Glutamatergic neuron (in vitro differentiated cells): ENCODE data around the gene RAPGEF1. TPM values are rescaled to one million over a fixed set of nuclear protein-coding genes. Genes with fewer than 3 reads are reported as not detected.

Experiments
- DNase-seq: peaks from one replicate; pipeline ENCODE4 v3.0.0; 2022
- H3K27ac Mint-ChIP-seq: one replicate; pipeline ENCODE4 v1.8.0; 2020; ENCODE audit warnings: mild to moderate bottlenecking, mixed read lengths, inconsistent platforms; ENCODE audit not compliant: unreplicated experiment
- H3K27me3 Mint-ChIP-seq: one replicate; pipeline ENCODE4 v1.8.0; 2020; ENCODE audit warnings: mild to moderate bottlenecking, moderate library complexity, mixed read lengths, inconsistent platforms; ENCODE audit not compliant: unreplicated experiment
- H3K36me3 Mint-ChIP-seq: one replicate; pipeline ENCODE4 v1.8.0; 2020; ENCODE audit warnings: mild to moderate bottlenecking, mixed read lengths, inconsistent platforms; ENCODE audit not compliant: unreplicated experiment
- H3K4me1 Mint-ChIP-seq: one replicate; pipeline ENCODE4 v1.8.0; 2020; ENCODE audit warnings: mild to moderate bottlenecking, low read depth, mixed read lengths, inconsistent platforms; ENCODE audit not compliant: unreplicated experiment
- H3K4me3 Mint-ChIP-seq: one replicate; pipeline ENCODE4 v1.8.0; 2020; ENCODE audit warnings: mild to moderate bottlenecking, mixed read lengths, inconsistent platforms; ENCODE audit not compliant: unreplicated experiment
- H3K9me3 Mint-ChIP-seq: one replicate; pipeline ENCODE4 v1.8.0; 2020; ENCODE audit warnings: mild to moderate bottlenecking, moderate library complexity, mixed read lengths, inconsistent platforms; ENCODE audit not compliant: unreplicated experiment
- total RNA-seq: library from RNA; stranded (reverse); fragmentation: NEBNext Ultra II Directional; extraction: Animal tissue kit (Norgen Biotek cat#: 25700); gene quantifications from one replicate; pipeline ENCODE4 v1.2.1, GENCODE V29; 2021; ENCODE audit not compliant: unreplicated experiment
- TF ChIP-seq, protein P1 (sequence below): fragments of 200-600 bp; sonication (generic); IDR thresholded peaks from one replicate; pipeline ENCODE4 v1.5.0; 2021; ENCODE audit not compliant: partially characterized antibody, unreplicated experiment

RAPGEF1 gene
- total RNA-seq, 1 donor from 2014 or later = 319 TPM

DNA sequence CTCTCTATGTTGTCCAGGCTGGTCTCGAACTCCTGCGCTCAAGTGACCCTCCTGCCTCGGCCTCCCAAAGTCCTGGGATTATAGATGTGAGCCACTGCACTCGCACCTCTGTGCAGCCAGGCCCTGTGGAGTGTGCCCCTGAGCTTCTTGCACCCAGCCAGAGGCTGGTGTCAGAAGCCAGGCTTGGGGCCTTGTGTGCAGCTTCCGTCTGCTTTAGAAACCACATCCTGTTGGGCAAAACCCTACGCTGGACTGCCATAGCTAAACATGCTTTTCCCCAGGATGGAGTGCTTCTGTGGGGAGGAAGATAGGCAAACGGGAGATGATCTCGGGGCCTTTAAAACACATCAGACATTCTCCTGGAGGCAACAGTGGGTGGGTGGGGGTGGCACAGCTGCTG lies 154.5 kb downstream of the RAPGEF1 start:
- DNase-seq = no peak
- Mint-ChIP-seq H3K36me3 (no peaks in the 10 kb centered on the region), H3K4me3 (no peak overlapping the region), H3K4me1 (peaks cover 1% of the 10 kb centered on the region), H3K9me3 (peaks cover 19% of the 10 kb centered on the region), H3K27me3 (peaks cover 16% of the 10 kb centered on the region), H3K27ac (no peak overlapping the region)
- TF ChIP-seq, protein P1, sequence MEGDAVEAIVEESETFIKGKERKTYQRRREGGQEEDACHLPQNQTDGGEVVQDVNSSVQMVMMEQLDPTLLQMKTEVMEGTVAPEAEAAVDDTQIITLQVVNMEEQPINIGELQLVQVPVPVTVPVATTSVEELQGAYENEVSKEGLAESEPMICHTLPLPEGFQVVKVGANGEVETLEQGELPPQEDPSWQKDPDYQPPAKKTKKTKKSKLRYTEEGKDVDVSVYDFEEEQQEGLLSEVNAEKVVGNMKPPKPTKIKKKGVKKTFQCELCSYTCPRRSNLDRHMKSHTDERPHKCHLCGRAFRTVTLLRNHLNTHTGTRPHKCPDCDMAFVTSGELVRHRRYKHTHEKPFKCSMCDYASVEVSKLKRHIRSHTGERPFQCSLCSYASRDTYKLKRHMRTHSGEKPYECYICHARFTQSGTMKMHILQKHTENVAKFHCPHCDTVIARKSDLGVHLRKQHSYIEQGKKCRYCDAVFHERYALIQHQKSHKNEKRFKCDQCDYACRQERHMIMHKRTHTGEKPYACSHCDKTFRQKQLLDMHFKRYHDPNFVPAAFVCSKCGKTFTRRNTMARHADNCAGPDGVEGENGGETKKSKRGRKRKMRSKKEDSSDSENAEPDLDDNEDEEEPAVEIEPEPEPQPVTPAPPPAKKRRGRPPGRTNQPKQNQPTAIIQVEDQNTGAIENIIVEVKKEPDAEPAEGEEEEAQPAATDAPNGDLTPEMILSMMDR = no peak

DNA sequence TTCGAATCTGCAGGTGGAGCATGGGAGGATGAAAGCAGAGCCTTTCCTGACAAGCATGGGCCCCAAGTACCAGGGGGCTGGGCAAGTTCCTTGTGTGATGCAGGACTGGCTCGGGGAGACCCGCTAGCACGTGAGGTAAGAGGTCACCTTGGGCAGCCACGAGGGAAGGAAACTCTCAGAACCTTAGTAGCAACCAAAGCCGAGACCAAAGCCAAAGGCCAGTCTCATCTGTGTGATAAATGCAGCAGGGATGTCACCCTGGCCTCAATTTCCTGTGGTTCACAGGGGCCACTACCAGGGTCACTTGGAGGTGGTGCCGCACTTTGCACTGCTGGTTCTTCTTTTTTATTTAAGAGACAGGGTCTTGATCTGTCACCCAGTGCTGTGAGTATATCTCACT lies 155.0 kb downstream of the RAPGEF1 start:
- peaks cover 1% of the 10 kb centered on the region for H3K4me1 Mint-ChIP-seq
- peaks cover 16% of the 10 kb centered on the region for H3K27me3 Mint-ChIP-seq
- TF ChIP-seq, protein P1 = no peak
- H3K9me3 Mint-ChIP-seq = peaks cover 19% of the 10 kb centered on the region
- H3K4me3 Mint-ChIP-seq = no peak overlapping the region
- no peaks in the 10 kb centered on the region for H3K36me3 Mint-ChIP-seq
- no peak overlapping the region for H3K27ac Mint-ChIP-seq
- DNase-seq = no peak

DNA sequence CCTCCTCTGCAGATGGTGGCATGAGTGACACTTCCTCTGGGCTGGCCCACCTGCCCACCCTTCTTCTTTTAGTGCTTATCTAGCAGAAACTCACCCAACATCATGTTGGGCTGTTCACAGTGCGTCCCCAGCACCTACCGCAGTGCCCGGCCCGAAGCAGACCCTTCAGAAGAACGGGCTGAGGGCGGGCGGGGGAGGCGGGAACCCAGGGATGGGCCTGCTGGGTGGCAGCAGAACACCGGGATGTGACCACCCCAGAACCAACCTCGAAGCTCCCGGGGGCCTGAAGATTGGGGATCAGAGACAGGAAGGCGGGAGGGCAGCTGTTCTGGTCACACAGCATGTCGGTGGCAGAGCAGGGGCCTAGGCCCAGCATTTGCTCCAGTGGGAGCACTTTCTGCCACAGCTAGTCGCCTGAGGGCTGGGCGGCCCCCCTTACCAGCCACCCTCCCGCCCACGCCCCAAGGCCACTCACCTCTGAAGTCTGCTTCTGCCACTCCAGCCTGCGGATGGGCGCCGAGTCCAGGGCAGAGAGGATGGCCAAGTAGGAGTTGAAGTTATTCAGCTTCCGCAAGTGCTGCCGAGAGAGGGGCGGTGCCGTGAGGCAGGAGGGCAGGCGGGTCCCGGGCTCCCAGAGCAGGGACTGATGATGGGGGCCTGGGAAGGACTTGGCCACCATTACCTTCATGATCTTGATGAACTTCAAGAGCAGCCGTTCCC lies 155.9 kb downstream of the RAPGEF1 start:
- Mint-ChIP-seq H3K4me3 (no peak overlapping the region), H3K9me3 (peaks cover 16% of the 10 kb centered on the region), H3K4me1 (peaks cover 4% of the 10 kb centered on the region), H3K36me3 (peaks cover 4% of the 10 kb centered on the region), H3K27me3 (peaks cover 15% of the 10 kb centered on the region), H3K27ac (no peak overlapping the region)
- no peak for DNase-seq
- TF ChIP-seq, protein P1 = no peak

DNA sequence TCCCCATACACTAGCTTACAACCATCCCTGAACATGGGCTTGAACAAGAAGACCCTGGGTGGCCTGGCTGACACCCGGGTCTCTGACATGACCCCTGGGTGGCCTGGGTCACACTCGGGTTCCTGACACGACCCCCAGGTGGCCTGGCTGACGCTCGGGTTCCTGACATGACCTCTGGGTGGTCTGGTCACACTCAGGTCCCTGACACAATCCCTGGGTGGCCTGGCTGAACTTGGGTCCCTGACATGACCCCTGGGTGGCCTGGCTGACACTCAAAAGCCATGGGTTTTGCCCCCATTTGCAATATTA lies 156.6 kb downstream of the RAPGEF1 start:
- TF ChIP-seq, protein P1 = no peak
- H3K27ac Mint-ChIP-seq = no peak overlapping the region
- H3K4me3 Mint-ChIP-seq = no peak overlapping the region

DNA sequence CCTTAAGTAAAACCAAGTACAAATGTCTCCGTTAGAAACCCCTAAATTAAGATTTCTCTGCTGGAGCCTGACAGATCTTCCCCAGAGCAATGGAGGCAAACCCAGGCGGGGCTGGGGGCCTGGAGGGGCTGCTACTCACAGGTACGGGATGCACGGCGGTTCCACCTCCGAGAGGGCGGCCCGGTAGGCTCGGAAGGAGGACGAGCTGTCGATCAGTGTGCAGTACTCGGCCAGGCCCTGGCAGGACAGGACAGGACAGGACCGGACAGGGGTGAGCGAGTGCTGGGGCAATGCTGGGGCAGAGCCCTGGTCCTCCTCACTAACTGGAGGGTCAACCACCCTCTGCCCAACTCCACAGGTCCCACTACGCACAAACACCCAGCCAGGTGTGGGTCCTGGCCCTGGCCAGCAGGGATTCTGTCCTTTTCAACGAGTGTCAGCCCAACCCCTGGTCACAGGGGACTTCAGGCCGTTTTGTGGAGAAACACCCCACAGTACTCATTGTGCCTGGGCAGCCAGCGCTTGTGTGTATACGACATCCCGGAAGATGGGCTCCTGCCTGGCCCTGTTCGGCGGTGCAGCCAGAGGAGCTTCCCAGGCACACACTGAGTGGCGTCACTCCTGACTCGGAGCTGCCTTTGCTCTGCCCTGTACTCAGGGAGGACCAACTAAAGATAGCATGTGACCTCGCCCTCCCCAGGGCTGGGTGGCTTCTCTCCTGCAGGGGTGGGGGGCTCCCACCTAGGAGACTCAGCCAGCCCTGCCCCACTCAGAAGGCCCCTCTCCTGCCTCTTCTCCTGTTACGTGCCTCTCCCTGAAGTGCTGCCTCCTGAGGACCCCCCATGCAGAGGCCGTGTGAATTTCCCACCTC lies 157.2 kb downstream of the RAPGEF1 start:
- Mint-ChIP-seq H3K27me3 (peaks cover 15% of the 10 kb centered on the region), H3K27ac (no peak overlapping the region), H3K4me3 (no peak overlapping the region), H3K4me1 (peaks cover 11% of the 10 kb centered on the region), H3K9me3 (peaks cover 14% of the 10 kb centered on the region), H3K36me3 (peaks cover 7% of the 10 kb centered on the region)
- TF ChIP-seq, protein P1 = no peak
- DNase-seq = no peak

More for the DNA sequence above, 156.6 kb downstream of the RAPGEF1 start:
- DNase-seq = no peak
- peaks cover 14% of the 10 kb centered on the region for H3K9me3 Mint-ChIP-seq
- peaks cover 15% of the 10 kb centered on the region for H3K27me3 Mint-ChIP-seq
- H3K36me3 Mint-ChIP-seq = peaks cover 4% of the 10 kb centered on the region
- H3K4me1 Mint-ChIP-seq = peaks cover 6% of the 10 kb centered on the region
